Neural cell (in vitro differentiated cells): Measurements from ENCODE around the gene PADI6. TPM values are rescaled to one million over a fixed set of nuclear protein-coding genes. Genes with fewer than 3 reads are reported as not detected.

Experiments
- H2AFZ ChIP-seq: fragments of 200-600, 300-800 bp; sonication (generic), shearing (Covaris generic); 2 replicates; pipeline ENCODE4 v1.6.0; 2014; ENCODE audit warnings: low read depth, mild to moderate bottlenecking, antibody characterized with exemption, low read length, moderate library complexity
- H3F3A ChIP-seq: fragments of 200-600 bp; shearing (Covaris generic); 2 replicates; pipeline ENCODE4 v1.6.1; 2016; ENCODE audit warnings: mild to moderate bottlenecking, moderate library complexity, mixed read lengths, antibody characterized with exemption, low read length; ENCODE audit not compliant: insufficient read depth, poor library complexity, severe bottlenecking
- H3K27ac ChIP-seq: fragments of 200-600, 300-800 bp; sonication (generic), shearing (Covaris generic); 2 replicates; pipeline ENCODE4 v1.5.1; 2014; ENCODE audit warnings: mild to moderate bottlenecking, low read length, moderate library complexity
- H3K27me3 ChIP-seq: fragments of 300-800, 200-600 bp; sonication (generic), shearing (Covaris generic); 2 replicates; pipeline ENCODE4 v1.6.0; 2014; ENCODE audit warnings: mild to moderate bottlenecking, low read depth, low read length, moderate library complexity; ENCODE audit not compliant: insufficient read depth
- H3K36me3 ChIP-seq: fragments of 300-800, 200-600 bp; sonication (generic), shearing (Covaris generic); 2 replicates; pipeline ENCODE4 v1.5.1; 2014; ENCODE audit warnings: mild to moderate bottlenecking, antibody characterized with exemption, low read length, moderate library complexity; ENCODE audit not compliant: insufficient read depth
- H3K4me2 ChIP-seq: fragments of 300-800, 200-600 bp; sonication (generic), shearing (Covaris generic); 2 replicates; pipeline ENCODE4 v1.6.0; 2014; ENCODE audit warnings: mild to moderate bottlenecking, low read length
- H3K4me3 ChIP-seq: fragments of 300-800, 200-600 bp; sonication (generic), shearing (Covaris generic); 2 replicates; pipeline ENCODE4 v1.5.1; 2014; ENCODE audit warnings: mild to moderate bottlenecking, low read length, moderate library complexity
- H3K79me2 ChIP-seq: fragments of 200-600 bp; shearing (Covaris generic); replicated peaks from 2 replicates; pipeline ENCODE4 v1.6.0; 2014; ENCODE audit warnings: mild to moderate bottlenecking, low read length, moderate library complexity; ENCODE audit not compliant: insufficient read depth
- H3K9ac ChIP-seq: fragments of 300-800, 200-600 bp; sonication (generic), shearing (Covaris generic); 2 replicates; pipeline ENCODE4 v1.6.1; 2016; ENCODE audit warnings: mild to moderate bottlenecking, low read length, mixed read lengths
- H3K9me2 ChIP-seq: fragments of 200-600 bp; shearing (Covaris generic); 2 replicates; pipeline ENCODE4 v1.6.1; 2016; ENCODE audit warnings: mild to moderate bottlenecking, low read length, mixed read lengths; ENCODE audit not compliant: insufficient read depth
- H3K9me3 ChIP-seq: fragments of 200-600, 300-800 bp; sonication (generic), shearing (Covaris generic); 2 replicates; pipeline ENCODE4 v1.6.1; 2016; ENCODE audit warnings: mild to moderate bottlenecking, mixed run types, low read length, moderate library complexity, mixed read lengths
- H4K20me1 ChIP-seq: fragments of 200-600 bp; shearing (Covaris generic); 2 replicates; pipeline ENCODE4 v1.6.1; 2016; ENCODE audit warnings: mild to moderate bottlenecking, mixed run types; ENCODE audit not compliant: insufficient read depth
- CTCF ChIP-seq: fragments of 450-650 bp; IDR thresholded peaks from 2 replicates; pipeline ENCODE4 v1.5.1; 2014; ENCODE audit warnings: antibody characterized with exemption, mild to moderate bottlenecking, moderate library complexity; ENCODE audit not compliant: poor library complexity, severe bottlenecking
- EP300 ChIP-seq: fragments of 450-650 bp; conservative IDR thresholded peaks from 2 replicates; pipeline ENCODE4 v1.6.1; 2014; ENCODE audit warnings: antibody characterized with exemption, mild to moderate bottlenecking, moderate library complexity; ENCODE audit not compliant: poor library complexity, severe bottlenecking
- EZH2 ChIP-seq: fragments of 200-600, 300-800 bp; shearing (Covaris generic), sonication (generic); IDR thresholded peaks from 2 replicates; pipeline ENCODE4 v1.6.1; 2014; ENCODE audit warnings: antibody characterized with exemption, low read length, borderline replicate concordance, mild to moderate bottlenecking; ENCODE audit not compliant: insufficient read depth, poor library complexity, severe bottlenecking
- MXI1 ChIP-seq: fragments of 450-650 bp; conservative IDR thresholded peaks from 2 replicates; pipeline ENCODE4 v1.6.1; 2014; ENCODE audit warnings: antibody characterized with exemption, mild to moderate bottlenecking; ENCODE audit not compliant: poor library complexity, severe bottlenecking
- POLR2AphosphoS5 ChIP-seq: IDR thresholded peaks from 2 replicates; pipeline ENCODE4 v1.6.1; 2012
- RAD21 ChIP-seq: fragments of 450-650 bp; conservative IDR thresholded peaks from 2 replicates; pipeline ENCODE4 v1.6.1; 2014; ENCODE audit warnings: antibody characterized with exemption, mild to moderate bottlenecking, moderate library complexity
- REST ChIP-seq: IDR thresholded peaks from 2 replicates; pipeline ENCODE4 v1.6.1; 2012; ENCODE audit warnings: borderline replicate concordance
- SMC3 ChIP-seq: fragments of 450-650 bp; conservative IDR thresholded peaks from 2 replicates; pipeline ENCODE4 v1.6.1; 2014; ENCODE audit warnings: antibody characterized with exemption, mild to moderate bottlenecking, moderate library complexity; ENCODE audit not compliant: poor library complexity
- TAF1 ChIP-seq: IDR thresholded peaks from 2 replicates; pipeline ENCODE4 v1.6.1; 2012; ENCODE audit warnings: low read depth
- polyA plus RNA-seq: library from polyadenylated mRNA; depleted of rRNA; stranded (reverse); fragments of >200 nt; gene quantifications from 2 replicates; pipeline ENCODE4 v1.2.3, GENCODE V29; 2014

PADI6 gene
- polyA plus RNA-seq, 1 donor from 2014 or later: not detected

DNA sequence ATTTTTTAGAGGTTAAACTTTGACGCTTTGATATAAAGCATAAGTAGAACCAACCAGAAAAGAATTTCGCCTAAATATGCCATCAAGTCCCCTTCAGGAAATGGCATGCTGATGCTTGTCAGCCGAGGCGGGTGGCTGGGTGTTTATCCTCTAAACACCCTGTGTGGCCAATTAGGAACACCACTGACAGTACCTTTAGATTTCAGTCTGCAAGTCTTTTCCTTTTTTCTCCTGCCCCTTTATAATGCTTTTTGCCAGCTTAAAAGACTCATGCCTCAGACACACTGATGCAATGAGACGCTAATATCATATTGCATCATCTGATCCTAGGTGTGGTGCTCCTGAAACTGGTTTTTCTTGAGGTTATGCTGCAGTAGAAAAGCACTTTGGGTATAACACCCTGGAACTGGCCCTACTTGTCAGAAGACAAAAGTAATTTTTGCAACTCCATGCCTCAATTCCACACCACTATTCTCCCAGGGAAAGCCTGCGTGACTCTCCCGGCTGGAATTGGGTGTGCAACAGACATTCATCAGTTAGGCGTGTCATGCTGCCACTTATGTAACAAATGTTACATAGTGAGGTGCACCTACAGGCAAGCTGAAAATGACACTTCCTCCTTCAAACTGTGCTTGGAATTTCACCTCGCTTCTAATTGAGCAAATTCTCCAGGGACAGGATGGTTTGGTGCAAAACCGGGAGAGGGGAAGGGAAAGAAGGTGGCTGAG, 69.4 kb downstream of the PADI6 start:
- peaks cover 11% of the 10 kb centered on the region for H3K27me3 ChIP-seq
- H2AFZ ChIP-seq: no peak overlapping the region
- H3K27ac ChIP-seq: no peak overlapping the region
- no peak overlapping the region for H3K9ac ChIP-seq
- H3K79me2 ChIP-seq: peaks cover 17% of the 10 kb centered on the region
- no peak overlapping the region for H3K4me3 ChIP-seq
- no peaks in the 10 kb centered on the region for H3K9me3 ChIP-seq
- H3K9me2 ChIP-seq: no peaks in the 10 kb centered on the region
- TF ChIP-seq SMC3: no peak
- TF ChIP-seq TAF1: no peak
- no peak for TF ChIP-seq EZH2
- TF ChIP-seq REST: no peak
- TF ChIP-seq CTCF: no peak
- no peak for TF ChIP-seq RAD21
- TF ChIP-seq MXI1: no peak
- TF ChIP-seq EP300: no peak
- TF ChIP-seq POLR2AphosphoS5: no peak
- no peaks in the 10 kb centered on the region for H3K36me3 ChIP-seq
- H3K4me2 ChIP-seq: no peak overlapping the region
- H4K20me1 ChIP-seq: no peaks in the 10 kb centered on the region
- no peaks in the 10 kb centered on the region for H3F3A ChIP-seq

DNA sequence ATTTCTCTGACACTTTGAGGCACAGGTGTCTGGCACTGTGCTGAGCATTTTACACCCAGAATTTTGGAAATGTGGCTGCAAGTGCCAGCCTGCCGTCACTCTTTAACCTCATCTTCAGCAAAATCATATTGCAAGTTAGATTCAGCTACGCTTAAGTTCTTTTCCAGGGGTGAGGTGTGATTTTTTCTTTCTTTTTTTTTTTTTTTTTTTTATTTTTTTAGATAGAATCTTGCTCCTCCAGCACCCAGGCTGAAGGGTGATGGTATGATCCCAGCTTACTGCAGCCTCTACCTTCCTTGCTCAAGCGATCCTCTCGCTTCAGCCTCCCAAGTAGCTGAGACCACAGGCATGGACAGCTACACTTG, 70.0 kb downstream of the PADI6 start:
- Histone ChIP-seq H3K79me2 (peaks cover 11% of the 10 kb centered on the region), H3K9me2 (no peaks in the 10 kb centered on the region), H3K36me3 (no peaks in the 10 kb centered on the region), H3K27ac (no peak overlapping the region), H3F3A (no peaks in the 10 kb centered on the region), H3K27me3 (peaks cover 11% of the 10 kb centered on the region), H3K9me3 (no peaks in the 10 kb centered on the region), H4K20me1 (no peaks in the 10 kb centered on the region), H3K9ac (no peak overlapping the region), H3K4me2 (no peak overlapping the region), H3K4me3 (no peak overlapping the region), H2AFZ (no peak overlapping the region)
- TF ChIP-seq CTCF (no peak), REST (no peak), POLR2AphosphoS5 (no peak), EP300 (no peak), SMC3 (no peak), MXI1 (no peak), RAD21 (no peak), TAF1 (no peak), EZH2 (no peak)
